ENCODE results near the gene TET1. TPM values are rescaled to one million over a fixed set of nuclear protein-coding genes. Genes with fewer than 3 reads are reported as not detected.

The TET1 gene
- total RNA-seq, 1 experiment from 2014 or later = 53.4 TPM

- Histone ChIP-seq H3K4me1 (ENCODE audit: insufficient read depth, low read length) (no peaks in the 10 kb centered on the region), H3K18ac (ENCODE audit: insufficient read length, low read depth, low read length) (no peak overlapping the region), H2BK15ac (ENCODE audit: low read depth, low read length) (no peak overlapping the region), H3K4ac (ENCODE audit: low read depth, low read length) (no peak overlapping the region), H2AK5ac (ENCODE audit: insufficient read length, low read length) (no peak overlapping the region), H3K9ac (ENCODE audit: extremely low read depth, insufficient read length, low read length) (no peak overlapping the region), H3K27me3 (ENCODE audit: insufficient read depth, low read length) (no peaks in the 10 kb centered on the region), H3K14ac (ENCODE audit: insufficient read depth, low read length) (no peak overlapping the region), H4K8ac (replicated peaks; ENCODE audit: insufficient read length, low read depth, low read length) (no peak overlapping the region), H2AFZ (ENCODE audit: low read length) (no peak overlapping the region), H4K20me1 (ENCODE audit: control insufficient read depth, insufficient read depth, insufficient read length) (no peaks in the 10 kb centered on the region), H3K23me2 (ENCODE audit: insufficient read length, low read depth, low read length, poor library complexity, severe bottlenecking) (no peaks in the 10 kb centered on the region), H4K91ac (ENCODE audit: insufficient read length, low read depth, low read length) (no peak overlapping the region), H3K56ac (ENCODE audit: insufficient read length, low read depth, low read length) (no peak overlapping the region), H2BK12ac (ENCODE audit: insufficient read length, low read depth, low read length) (no peak overlapping the region), H3T11ph (ENCODE audit: low read length) (no peak overlapping the region), H2BK5ac (ENCODE audit: insufficient read length, low read length) (no peak overlapping the region), H3K27ac (ENCODE audit: insufficient read length, low read depth, low read length) (no peak overlapping the region), H2BK120ac (ENCODE audit: low read depth, low read length, poor library complexity, severe bottlenecking) (no peak overlapping the region), H3K79me1 (ENCODE audit: insufficient read depth, low read depth, low read length, poor library complexity, severe bottlenecking) (peaks cover 2% of the 10 kb centered on the region), H3K9me3 (ENCODE audit: control insufficient read depth, low read depth, low read length) (no peaks in the 10 kb centered on the region), H3K4me2 (ENCODE audit: insufficient read depth, insufficient read length, low read length) (no peak overlapping the region), H3K23ac (ENCODE audit: insufficient read length, low read depth, low read length) (no peak overlapping the region), H3K79me2 (ENCODE audit: insufficient read depth, low read length) (peaks cover 2% of the 10 kb centered on the region; the same call in 1 of the 2 replicates), H2BK20ac (ENCODE audit: low read depth, low read length, poor library complexity, severe bottlenecking) (no peak overlapping the region), H4K5ac (ENCODE audit: insufficient read length, low read depth, low read length) (no peak overlapping the region)
- DNase-seq = no peak
- no CpG with 5 or more reads among the region's 9 CpGs for WGBS (ENCODE audit: extremely low coverage, insufficient read length, low lambda C conversion rate)
- no peaks in the 10 kb centered on the region for H3K9me3 Mint-ChIP-seq
- no peaks in the 10 kb centered on the region for H3K27me3 Mint-ChIP-seq (ENCODE audit: low read depth)
- TF ChIP-seq CTCF (conservative IDR thresholded peaks at IDR 0.05) = no peak
- H3K27ac Mint-ChIP-seq = peak overlapping the region in 1 of 3 experiments; percentile 95; a peak in 2 of 7 replicates
- H3K4me1 Mint-ChIP-seq = peaks cover 12 to 13% of the 10 kb centered on the region in 2 experiments
- H3K36me3 Mint-ChIP-seq (ENCODE audit: insufficient read depth in 1 of 3, low read depth in 3 of 3) = peaks cover 54 to 91% (median 80%) of the 10 kb centered on the region in 3 experiments
- no peak overlapping the region for H3K4me3 Mint-ChIP-seq
Measured at GRCh38 chr10:68727146-68727545, 167.0 kb downstream of the TET1 start.
